ENCODE measurements around the gene ITIH3.

The ITIH3 gene

DNA sequence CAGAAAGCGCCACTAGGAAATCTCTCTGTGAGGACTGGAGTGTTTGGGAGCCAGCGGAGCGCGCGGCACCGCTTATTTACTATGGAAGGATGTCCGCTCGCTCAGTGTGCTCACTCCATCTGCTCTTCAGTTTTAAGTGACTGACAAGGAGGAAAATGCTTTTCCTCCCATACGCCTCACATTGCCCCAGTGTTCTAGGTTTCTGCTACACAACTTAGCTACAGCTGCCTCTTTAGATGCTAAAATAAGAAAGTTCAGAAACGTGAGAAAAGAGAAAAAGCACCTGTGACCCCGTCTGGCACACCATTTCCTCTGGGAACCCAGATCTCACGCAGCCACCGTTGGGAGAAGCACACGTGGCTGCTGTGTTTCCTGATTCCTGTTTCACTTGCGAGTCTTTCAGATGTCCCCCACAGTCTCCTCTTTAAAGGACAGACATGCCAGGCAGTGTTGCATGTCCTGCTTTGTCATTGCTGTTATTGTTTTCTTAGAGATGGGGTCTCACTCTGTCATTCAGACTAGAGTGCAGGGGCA is 51.9 kb downstream of the ITIH3 start:
- DNase-seq: no peak

- DNase-seq: no peak
Measured at GRCh38 chr3:52847241-52847640, 52.6 kb downstream of the ITIH3 start.

DNA sequence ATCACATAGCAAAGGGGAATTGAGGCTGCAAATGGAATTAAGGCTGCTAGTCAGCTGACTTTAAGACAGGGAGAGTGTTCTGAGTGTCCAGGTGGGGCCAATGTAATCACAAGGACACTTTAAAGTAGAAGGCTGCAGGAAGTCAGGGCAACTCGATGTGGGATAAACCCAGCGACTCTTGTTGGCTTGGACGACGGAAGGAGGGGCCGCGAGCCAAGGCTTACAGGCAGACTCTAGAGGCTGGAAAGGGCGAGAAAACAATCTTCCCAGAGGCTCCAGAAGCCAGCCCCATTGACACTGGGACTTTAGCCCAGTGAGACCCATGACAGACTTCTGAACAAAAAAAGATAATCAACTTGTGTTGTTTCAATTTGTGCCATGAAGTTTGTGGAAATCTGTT is 53.1 kb downstream of the ITIH3 start:
- no peak for DNase-seq

DNA sequence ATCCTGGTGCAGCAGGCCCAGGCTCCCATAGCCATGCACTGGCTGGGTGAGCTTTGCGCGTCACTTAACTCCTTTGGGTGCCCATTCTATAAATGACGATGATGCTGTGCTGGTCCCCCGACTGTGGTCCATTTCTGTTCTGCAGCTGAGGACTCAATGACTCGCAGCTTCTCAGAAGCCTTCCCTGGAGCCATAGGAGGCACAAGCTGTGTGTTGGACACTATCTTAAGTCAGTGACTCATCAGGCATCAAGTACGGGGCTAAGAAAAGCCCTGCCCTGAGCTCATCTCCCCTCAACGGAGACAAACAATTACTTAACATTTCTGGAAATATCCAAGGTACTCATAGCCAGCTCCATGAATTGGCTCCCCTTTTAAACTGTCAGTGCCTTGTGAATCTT is 54.0 kb downstream of the ITIH3 start:
- DNase-seq: no peak

- DNase-seq: no peak
Measured at GRCh38 chr3:52849656-52850055, 55.1 kb downstream of the ITIH3 start.

GRCh38 chr3:52851348-52851747 is 56.8 kb downstream of the ITIH3 start:
- DNase-seq: peak; percentile 45 to 57

GRCh38 chr3:52852419-52852818 is 57.8 kb downstream of the ITIH3 start:
- no peak for DNase-seq

DNA sequence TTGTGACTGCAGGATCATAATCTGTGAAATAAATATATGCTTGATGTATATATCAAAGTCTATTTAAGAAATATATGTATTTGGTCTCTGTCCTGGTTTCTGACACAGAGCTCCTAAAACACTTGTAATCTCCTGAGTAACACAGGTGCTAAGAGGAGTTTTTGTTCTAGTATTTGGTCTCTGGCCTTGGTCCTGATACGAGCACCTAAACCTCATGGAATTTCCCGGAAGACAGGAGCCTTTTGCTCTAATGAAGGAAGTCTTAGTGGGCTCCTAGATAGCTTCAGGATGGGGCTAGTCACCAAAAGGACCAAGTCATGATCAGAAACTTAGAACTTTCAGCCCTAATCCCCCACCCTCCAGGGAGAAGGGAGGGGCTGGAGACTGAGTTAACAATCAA is 59.4 kb downstream of the ITIH3 start:
- DNase-seq: no peak

- DNase-seq: no peak
Measured at GRCh38 chr3:52856666-52857065, 62.1 kb downstream of the ITIH3 start.

- no peak for DNase-seq
Measured at GRCh38 chr3:52857133-52857532, 62.5 kb downstream of the ITIH3 start.

DNA sequence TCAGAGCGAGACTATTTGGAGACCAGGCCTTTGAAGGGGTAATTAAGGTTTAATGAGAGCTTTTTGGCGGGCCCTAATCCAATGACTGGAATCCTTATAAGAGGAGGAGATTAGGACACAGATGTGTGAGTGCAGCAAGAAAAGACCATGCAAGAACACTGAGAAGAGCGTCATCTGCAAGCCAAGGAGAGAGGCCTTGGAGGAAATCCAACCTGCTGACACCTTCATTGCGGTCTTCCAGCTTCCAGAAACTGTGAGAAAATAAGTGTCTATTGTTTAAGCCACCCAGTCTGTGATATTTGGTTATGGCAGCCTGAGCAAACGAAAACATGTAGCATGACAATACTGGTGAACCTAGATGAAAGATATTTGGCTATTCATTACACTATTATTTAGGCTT is 63.3 kb downstream of the ITIH3 start:
- no peak for DNase-seq

Data from activated T-cell treated with anti-CD3 and anti-CD28 coated beads, Interleukin-2, amount 50 U/mL, for 48 hours (primary cell).